COLO829 (cell line): ENCODE measurements around the gene DDN.
A peak's percentile ranks its signal among the peaks of the same experiment; 100 is the strongest.

Experiments
- DNase-seq: peaks from one replicate; pipeline ENCODE4 v3.0.0; 2012; ENCODE audit warnings: low spot score

DDN gene

GRCh38 chr12:49031573-49032161, 32.5 kb upstream of the DDN start:
- DNase-seq, result no peak

GRCh38 chr12:49030714-49031572, 31.8 kb upstream of the DDN start:
- no peak for DNase-seq

- DNase-seq, result no peak
These were observed 30.9 kb upstream of the DDN start for GRCh38 chr12:49030119-49030518.

GRCh38 chr12:49028666-49029275, 29.6 kb upstream of the DDN start:
- DNase-seq, result no peak

- DNase-seq, result no peak
These were observed 28.8 kb upstream of the DDN start for GRCh38 chr12:49027846-49028555.

GRCh38 chr12:49026678-49027480, 27.7 kb upstream of the DDN start:
- no peak for DNase-seq

- DNase-seq, result no peak
These were observed 26.9 kb upstream of the DDN start for GRCh38 chr12:49026101-49026500.

DNA sequence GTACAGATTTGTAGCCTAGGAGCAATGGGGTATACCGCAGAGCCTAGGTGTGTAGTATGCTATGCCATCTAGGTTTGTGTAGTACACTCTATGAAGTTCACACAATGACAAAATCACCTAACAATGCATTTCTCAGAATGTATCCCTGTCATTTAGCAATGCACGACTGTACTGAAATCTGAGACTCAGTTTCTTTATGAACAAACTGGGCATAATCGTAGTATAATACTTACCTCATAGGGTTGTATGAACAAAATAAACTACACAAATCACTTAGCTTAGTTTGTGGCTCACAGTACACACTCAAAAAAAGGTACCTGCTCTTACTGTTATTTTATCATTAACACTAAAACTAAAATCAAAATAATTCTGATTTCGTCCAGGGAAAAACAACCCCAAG, 26.3 kb upstream of the DDN start:
- no peak for DNase-seq

DNA sequence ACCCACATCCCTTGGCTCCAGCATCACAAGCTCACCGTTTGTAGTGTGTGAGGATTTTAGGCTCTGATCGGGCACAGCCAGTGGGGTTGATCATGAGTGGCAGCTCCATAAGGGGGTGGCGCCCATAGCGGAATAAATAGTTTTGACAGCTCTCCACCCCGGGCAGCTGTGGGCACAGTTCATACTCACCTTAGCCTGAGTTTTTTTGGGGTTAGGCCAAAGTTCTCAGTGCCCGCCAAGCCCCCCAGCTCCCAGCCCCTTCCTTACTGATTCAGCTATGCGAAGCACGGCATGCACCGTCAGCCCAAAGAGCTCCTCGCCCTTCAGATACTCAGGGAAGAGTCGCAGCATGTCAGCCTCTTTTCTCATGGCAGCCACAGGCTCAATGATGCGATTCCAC, 25.4 kb upstream of the DDN start:
- no peak for DNase-seq

- no peak for DNase-seq
These were observed 24.6 kb upstream of the DDN start for GRCh38 chr12:49023812-49024211.

DNA sequence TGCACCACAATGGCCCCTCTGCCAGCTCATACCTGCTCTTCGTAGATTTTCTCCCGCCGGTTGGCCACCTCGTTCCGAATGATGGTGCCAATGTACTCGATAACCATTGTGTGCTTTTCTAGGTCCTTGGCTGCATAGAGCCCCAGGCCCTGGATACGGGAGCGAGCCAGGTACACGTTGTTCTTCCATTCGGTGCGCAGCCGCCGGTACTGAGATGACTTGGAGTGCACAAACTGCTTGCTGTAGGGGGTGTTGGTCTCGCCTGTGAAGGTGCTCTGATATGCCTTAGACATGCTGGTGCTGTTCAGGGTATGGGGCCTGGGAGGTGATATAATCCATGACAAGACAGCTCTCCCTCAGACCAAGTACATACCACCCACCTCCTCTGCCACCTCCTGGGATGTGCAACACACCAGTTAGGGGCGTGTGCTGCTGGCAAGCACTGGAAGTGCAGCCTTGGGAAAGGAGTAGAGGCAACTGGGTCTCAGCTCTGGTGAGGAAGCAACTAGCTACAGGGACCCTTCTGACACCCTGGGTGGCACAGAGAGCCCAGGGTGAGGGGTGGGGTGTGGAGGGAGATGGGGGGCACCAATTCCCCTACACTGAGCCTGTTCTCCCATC, 23.5 kb upstream of the DDN start:
- no peak for DNase-seq

GRCh38 chr12:49021292-49021915, 22.2 kb upstream of the DDN start:
- DNase-seq, result no peak

DNA sequence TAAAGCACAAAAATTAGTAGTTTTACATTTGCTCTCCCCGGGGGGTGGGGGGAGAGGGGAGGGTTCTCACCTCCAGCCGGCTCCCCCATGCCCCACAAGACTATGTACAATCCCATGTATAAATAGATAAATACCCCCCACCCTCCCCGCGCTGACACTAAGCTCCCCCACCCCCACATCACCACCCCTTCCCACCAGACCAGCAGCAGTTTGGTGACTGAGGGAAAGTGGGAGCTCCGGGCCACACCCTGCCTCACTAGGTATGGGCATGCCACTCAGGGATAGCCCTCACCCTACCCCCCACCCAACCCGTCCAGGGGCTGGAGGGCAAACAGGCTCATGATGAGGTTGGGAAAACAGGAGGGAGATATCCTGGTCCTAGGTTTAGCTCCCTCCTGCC, 21.3 kb upstream of the DDN start:
- DNase-seq, result no peak

GRCh38 chr12:49019443-49020324, 20.5 kb upstream of the DDN start:
- peak; percentile 36 for DNase-seq

DNA sequence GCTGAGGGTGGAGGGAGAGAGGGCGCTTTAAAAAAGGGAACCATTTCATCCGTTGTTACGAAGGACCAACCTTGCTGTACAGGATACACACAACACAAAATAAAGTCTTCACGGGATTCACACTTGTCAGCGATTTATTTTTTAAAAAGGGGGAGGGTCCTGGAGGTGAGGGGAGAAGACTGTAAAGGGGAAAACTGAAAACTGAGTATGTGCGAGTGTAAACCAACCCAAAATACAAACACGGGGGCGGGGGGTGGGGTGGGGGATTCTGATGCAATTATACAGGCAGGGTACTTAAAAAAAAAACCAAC, 19.9 kb upstream of the DDN start:
- no peak for DNase-seq

- DNase-seq, result peak; percentile 99
These were observed 19.3 kb upstream of the DDN start, which contains the start of gene PRKAG1 for GRCh38 chr12:49018261-49019119. PRKAG1 (minus strand) TSS chr12:49018776; CDS start chr12:49018740, 36 bp downstream.

- DNase-seq, result peak; percentile 48
These were observed 18.7 kb upstream of the DDN start for GRCh38 chr12:49017891-49018260.

- no peak for DNase-seq
These were observed 16.0 kb upstream of the DDN start for GRCh38 chr12:49015196-49015595.

GRCh38 chr12:49014547-49014946, 15.4 kb upstream of the DDN start:
- no peak for DNase-seq
